K562 (cell line): ENCODE data around the gene PDE11A. TPM values are rescaled to one million over a fixed set of nuclear protein-coding genes. Genes with fewer than 3 reads are reported as not detected.

ENCODE experiments used
- ATF3 ChIP-seq, 2 experiments: fragments of 450-650 bp in 1 of 2; sonication (generic) in 1 of 2; formaldehyde crosslinking in 1 of 2; IDR thresholded peaks in 1 of 2; conservative IDR thresholded peaks in 1 of 2; 2 replicates each; pipeline versions ENCODE4 v1.6.1 to v1.8.1; 2016 to 2023; ENCODE audit warnings: mild to moderate bottlenecking in 2 of 2, moderate library complexity in 2 of 2, inconsistent platforms in 1 of 2, missing genetic modification reagents in 1 of 2
- CAMTA2 ChIP-seq: fragments of 250-450 bp; sonication (Bioruptor Pico); conservative IDR thresholded peaks from 2 replicates; pipeline ENCODE4 v1.5.1; 2022
- CBFA2T3 ChIP-seq: fragments of 450-650 bp; IDR thresholded peaks from 2 replicates; pipeline ENCODE4 v1.6.1; 2017
- CEBPG ChIP-seq, 3 experiments: fragments of 200-800 bp in 1 of 3; sonication (Bioruptor generic) in 1 of 3; sonication (generic) in 1 of 3; formaldehyde crosslinking in 1 of 3; IDR thresholded peaks in 2 of 3; conservative IDR thresholded peaks in 1 of 3; 2 replicates each; pipeline versions ENCODE4 v1.6.1 to v1.8.0; 2016 to 2022; ENCODE audit warnings: missing compliant biosample characterization in 2 of 3, missing genetic modification characterization in 2 of 3, mild to moderate bottlenecking in 1 of 3, missing genetic modification reagents in 1 of 3
- EHMT2 ChIP-seq: fragments of 450-650 bp; IDR thresholded peaks from 2 replicates; pipeline ENCODE4 v1.6.1; 2018; ENCODE audit warnings: antibody characterized with exemption
- HNRNPLL ChIP-seq: fragments of 200-400 bp; formaldehyde crosslinking; IDR thresholded peaks from 2 replicates; pipeline ENCODE4 v1.6.1; 2017; ENCODE audit warnings: low read length, low read depth, mild to moderate bottlenecking; ENCODE audit not compliant: poor library complexity, severe bottlenecking
- KDM1A ChIP-seq, 2 experiments: fragments of 450-650 bp; IDR thresholded peaks; 2 replicates each; pipeline ENCODE4 v1.6.1; 2016; ENCODE audit warnings: mild to moderate bottlenecking in 2 of 2
- MED1 ChIP-seq: sonication (generic); formaldehyde crosslinking; IDR thresholded peaks from 2 replicates; pipeline ENCODE4 v1.8.1; 2023; ENCODE audit warnings: missing genetic modification reagents, borderline replicate concordance
- MEIS2 ChIP-seq: fragments of 450-650 bp; IDR thresholded peaks from 2 replicates; pipeline ENCODE4 v1.6.1; 2014; ENCODE audit warnings: mild to moderate bottlenecking; ENCODE audit not compliant: partially characterized antibody
- NCOR1 ChIP-seq: fragments of 450-650 bp; IDR thresholded peaks from 2 replicates; pipeline ENCODE4 v1.6.1; 2016; ENCODE audit warnings: mild to moderate bottlenecking, moderate library complexity
- PRDM10 ChIP-seq: fragments of 450-650 bp; IDR thresholded peaks from 2 replicates; pipeline ENCODE4 v1.6.1; 2018; ENCODE audit not compliant: partially characterized antibody
- PURB ChIP-seq: sonication (generic); formaldehyde crosslinking; IDR thresholded peaks from 2 replicates; pipeline ENCODE4 v1.9.0; 2021; ENCODE audit warnings: low read depth, mild to moderate bottlenecking, missing genetic modification reagents
- RHOXF2B ChIP-seq: fragments of 250-450 bp; sonication (Bioruptor Pico); conservative IDR thresholded peaks from 2 replicates; pipeline ENCODE4 v1.5.1; 2021
- SIRT6 ChIP-seq: IDR thresholded peaks from one replicate; pipeline ENCODE4 v1.6.1; 2012; ENCODE audit warnings: low read depth, mild to moderate bottlenecking, control low read depth, inconsistent platforms, low read length, moderate library complexity
- SMARCA4 ChIP-seq: fragments of 450-650 bp; IDR thresholded peaks from 2 replicates; pipeline ENCODE4 v1.6.1; 2016
- SRSF9 ChIP-seq: fragments of 200-400 bp; formaldehyde crosslinking; IDR thresholded peaks from 2 replicates; pipeline ENCODE4 v1.6.1; 2017; ENCODE audit warnings: low read depth, low read length, borderline replicate concordance
- THAP7 ChIP-seq: fragments of 250-450 bp; sonication (Bioruptor Pico); IDR thresholded peaks from 2 replicates; pipeline ENCODE4 v1.5.0; 2021
- TSC22D4 ChIP-seq: fragments of 450-650 bp; IDR thresholded peaks from 2 replicates; pipeline ENCODE4 v1.6.1; 2016; ENCODE audit warnings: missing genetic modification characterization, missing biosample characterization, control low read depth
- ZBTB8A ChIP-seq: fragments of 450-650 bp; IDR thresholded peaks from 2 replicates; pipeline ENCODE4 v1.6.1; 2018; ENCODE audit warnings: mild to moderate bottlenecking, moderate library complexity; ENCODE audit not compliant: partially characterized antibody
- ZNF124 ChIP-seq: sonication (generic); formaldehyde crosslinking; IDR thresholded peaks from 2 replicates; pipeline ENCODE4 v1.8.1; 2022; ENCODE audit warnings: missing genetic modification reagents
- ZNF551 ChIP-seq: fragments of 250-450 bp; sonication (Bioruptor Pico); IDR thresholded peaks from 2 replicates; pipeline ENCODE4 v1.5.0; 2021; ENCODE audit warnings: mild to moderate bottlenecking, moderate library complexity
- ZNF707 ChIP-seq: fragments of 250-450 bp; sonication (Bioruptor Pico); conservative IDR thresholded peaks from 2 replicates; pipeline ENCODE4 v1.8.0; 2022; ENCODE audit warnings: inconsistent platforms, mild to moderate bottlenecking, moderate library complexity
- ZNF79 ChIP-seq: fragments of 250-450 bp; sonication (Bioruptor Pico); IDR thresholded peaks from 2 replicates; pipeline ENCODE4 v1.4.0; 2020; ENCODE audit warnings: low read depth, mild to moderate bottlenecking, moderate library complexity
- ZSCAN32 ChIP-seq: fragments of 450-650 bp; formaldehyde crosslinking; IDR thresholded peaks from 2 replicates; pipeline ENCODE4 v1.4.0; 2020; ENCODE audit warnings: mild to moderate bottlenecking, moderate library complexity
- polyA plus RNA-seq, 8 experiments: library from polyadenylated mRNA; depleted of rRNA in 4 of 8; stranded (reverse) in 5 of 8; unstranded in 3 of 8; fragments of >200 nt; fragmentation: Nextera tagmentation in 2 of 8; fragmentation: Illumina TruSeq in 1 of 8; extraction: Ambion mirVana in 2 of 8; extraction: Trizol in 1 of 8; gene quantifications; 2 replicates each; pipeline versions ENCODE4 v1.2.1 to v1.2.3, GENCODE V29; 2011 to 2014; ENCODE audit warnings: inconsistent platforms in 1 of 8, missing spikeins in 1 of 8
- total RNA-seq, 7 experiments: library from RNA; depleted of rRNA in 6 of 7; stranded (reverse); fragments of >200 nt in 6 of 7; fragmentation: Illumina TruSeq in 2 of 7; extraction: Trizol in 2 of 7; gene quantifications; 2 replicates each; pipeline versions ENCODE4 v1.2.1 to v1.2.3, GENCODE V29; 2011 to 2021; ENCODE audit warnings: low replicate concordance in 1 of 7

The PDE11A gene
- total and polyA plus RNA-seq, 9 of the 15 experiments (the other 6 are each of a cell fraction or from before 2014, with no cell fraction given): 3.2 to 22.1 (median 5.7) TPM

- peak; percentile 91 for TF ChIP-seq PRDM10
- no peak for TF ChIP-seq ZNF707 (CRISPR knock-in tag)
- TF ChIP-seq ZNF551: no peak
- no peak for TF ChIP-seq ZBTB8A
- TF ChIP-seq HNRNPLL: peak; percentile 36
- TF ChIP-seq SMARCA4: no peak
- TF ChIP-seq PURB (CRISPR knock-in tag): no peak
- no peak for TF ChIP-seq ATF3 (IDR thresholded peaks at IDR 0.05)
- TF ChIP-seq ATF3 (CRISPR knock-in tag; conservative IDR thresholded peaks at IDR 0.05): no peak
- no peak for TF ChIP-seq TSC22D4
- no peak for TF ChIP-seq THAP7 (CRISPR knock-in tag)
- TF ChIP-seq CEBPG (CRISPR knock-in tag; IDR thresholded peaks at IDR 0.05): no peak
- no peak for TF ChIP-seq CEBPG (tag; conservative IDR thresholded peaks at IDR 0.05 in 1 of 2, IDR thresholded peaks at IDR 0.05 in 1 of 2)
- no peak for TF ChIP-seq EHMT2
- TF ChIP-seq SIRT6: no peak
- TF ChIP-seq MEIS2: peak; percentile 75
- no peak for TF ChIP-seq RHOXF2B (CRISPR knock-in tag)
- TF ChIP-seq SRSF9: no peak
- TF ChIP-seq MED1 (CRISPR knock-in tag): no peak
- TF ChIP-seq ZNF79 (CRISPR knock-in tag): no peak
- no peak for TF ChIP-seq KDM1A (IDR thresholded peaks at IDR 0.05)
- no peak for TF ChIP-seq ZSCAN32 (CRISPR knock-in tag)
- no peak for TF ChIP-seq CAMTA2
- TF ChIP-seq ZNF124: no peak
- TF ChIP-seq NCOR1: 0 out of 2 replicates have a peak, but pooled peaks have one; percentile 40
- TF ChIP-seq CBFA2T3: peak; percentile 61
Measured at GRCh38 chr2:177682836-177683660, 389.5 kb downstream of the PDE11A start (continued).
